ENCODE results near the gene UNC13A.

DNA sequence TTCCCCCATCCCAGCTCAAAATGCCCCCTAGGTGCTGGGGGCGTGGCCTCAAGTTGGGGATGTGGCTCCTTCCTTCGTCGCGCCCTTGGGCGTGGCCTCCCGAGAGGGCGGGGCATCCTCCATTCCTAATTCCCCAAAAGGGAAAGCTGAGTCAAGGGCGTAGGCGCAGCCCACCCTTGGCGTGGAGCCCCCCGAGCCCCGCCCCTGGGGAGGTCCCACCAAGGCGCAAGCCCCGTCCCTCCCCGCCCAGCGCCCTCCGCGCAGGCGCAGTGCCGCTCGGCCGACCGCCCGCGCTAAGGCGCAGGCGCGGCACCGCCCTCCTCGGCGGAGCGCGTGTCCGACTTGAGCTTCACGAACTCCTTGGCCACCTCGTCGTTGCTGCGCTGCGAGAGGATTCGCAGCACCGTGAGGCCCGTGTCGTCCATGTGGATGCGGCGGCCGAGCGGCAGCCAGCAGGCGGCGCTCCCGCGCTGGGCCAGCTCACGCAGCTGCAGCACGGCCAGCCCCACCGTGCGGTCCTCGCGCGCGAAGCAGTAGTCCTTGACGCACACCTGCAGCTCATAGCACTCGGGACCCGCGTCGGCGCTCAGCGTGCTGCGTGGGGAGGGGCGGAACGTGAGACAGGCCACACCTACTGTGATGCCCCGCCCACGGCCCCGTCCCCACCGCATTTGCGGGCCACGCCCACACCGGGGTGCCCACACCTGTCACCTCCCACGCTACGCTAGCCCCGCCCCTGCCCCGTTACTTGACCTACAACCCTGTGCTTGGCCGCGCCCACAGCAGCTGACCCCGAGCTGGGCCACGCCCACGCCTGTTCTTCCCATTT is 82.2 kb downstream of the UNC13A start:
- TF ChIP-seq, protein P1, sequence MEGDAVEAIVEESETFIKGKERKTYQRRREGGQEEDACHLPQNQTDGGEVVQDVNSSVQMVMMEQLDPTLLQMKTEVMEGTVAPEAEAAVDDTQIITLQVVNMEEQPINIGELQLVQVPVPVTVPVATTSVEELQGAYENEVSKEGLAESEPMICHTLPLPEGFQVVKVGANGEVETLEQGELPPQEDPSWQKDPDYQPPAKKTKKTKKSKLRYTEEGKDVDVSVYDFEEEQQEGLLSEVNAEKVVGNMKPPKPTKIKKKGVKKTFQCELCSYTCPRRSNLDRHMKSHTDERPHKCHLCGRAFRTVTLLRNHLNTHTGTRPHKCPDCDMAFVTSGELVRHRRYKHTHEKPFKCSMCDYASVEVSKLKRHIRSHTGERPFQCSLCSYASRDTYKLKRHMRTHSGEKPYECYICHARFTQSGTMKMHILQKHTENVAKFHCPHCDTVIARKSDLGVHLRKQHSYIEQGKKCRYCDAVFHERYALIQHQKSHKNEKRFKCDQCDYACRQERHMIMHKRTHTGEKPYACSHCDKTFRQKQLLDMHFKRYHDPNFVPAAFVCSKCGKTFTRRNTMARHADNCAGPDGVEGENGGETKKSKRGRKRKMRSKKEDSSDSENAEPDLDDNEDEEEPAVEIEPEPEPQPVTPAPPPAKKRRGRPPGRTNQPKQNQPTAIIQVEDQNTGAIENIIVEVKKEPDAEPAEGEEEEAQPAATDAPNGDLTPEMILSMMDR (IDR thresholded peaks at IDR 0.05), result peak; percentile 59 to 80 (median 74)
- TF ChIP-seq POLR2A (IDR thresholded peaks at IDR 0.05), result no peak
